Mesenchymal stem cell (in vitro differentiated cells and primary cell): ENCODE results near the gene CORO1C.

Experiments used
- DNase-seq: peaks from one replicate; pipeline ENCODE4 v3.0.0-alpha.2; 2013
- H2AFZ ChIP-seq: one replicate; pipeline ENCODE4 v1.6.1; 2013; ENCODE audit warnings: low read depth, mild to moderate bottlenecking, control low read depth, inconsistent platforms, low read length, moderate library complexity
- H2AK5ac ChIP-seq: 2 replicates; pipeline ENCODE4 v1.6.1; 2013; ENCODE audit warnings: low read length, moderate library complexity, mild to moderate bottlenecking, inconsistent platforms; ENCODE audit not compliant: severe bottlenecking
- H2BK120ac ChIP-seq: one replicate; pipeline ENCODE4 v1.6.1; 2013; ENCODE audit warnings: low read depth, mild to moderate bottlenecking, inconsistent platforms, low read length, moderate library complexity
- H2BK12ac ChIP-seq, 2 experiments: one replicate each; pipeline ENCODE4 v1.6.1; 2013; ENCODE audit warnings: inconsistent platforms in 2 of 2, low read length in 2 of 2, mild to moderate bottlenecking in 2 of 2, moderate library complexity in 2 of 2, control low read depth in 1 of 2
- H2BK15ac ChIP-seq: one replicate; pipeline ENCODE4 v1.6.1; 2013; ENCODE audit warnings: mild to moderate bottlenecking, low read depth, inconsistent platforms; ENCODE audit not compliant: poor library complexity, severe bottlenecking
- H2BK5ac ChIP-seq: 2 replicates; pipeline ENCODE4 v1.6.1; 2013; ENCODE audit warnings: low read depth, mild to moderate bottlenecking, low read length, control low read depth, inconsistent platforms; ENCODE audit not compliant: poor library complexity, severe bottlenecking
- H3K14ac ChIP-seq, 2 experiments: one replicate each; pipeline ENCODE4 v1.6.1; 2013; ENCODE audit warnings: inconsistent platforms in 2 of 2, low read length in 2 of 2, control low read depth in 1 of 2, mild to moderate bottlenecking in 1 of 2, moderate library complexity in 1 of 2
- H3K18ac ChIP-seq, 2 experiments: one replicate each; pipeline ENCODE4 v1.6.1; 2013; ENCODE audit warnings: inconsistent platforms in 2 of 2, low read length in 2 of 2, control low read depth in 1 of 2, low read depth in 1 of 2, mild to moderate bottlenecking in 1 of 2
- H3K23ac ChIP-seq, 2 experiments: one replicate each; pipeline ENCODE4 v1.6.1; 2013; ENCODE audit warnings: inconsistent platforms in 2 of 2, low read length in 2 of 2, mild to moderate bottlenecking in 2 of 2, moderate library complexity in 2 of 2, control low read depth in 1 of 2
- H3K27ac ChIP-seq: 2 replicates; pipeline ENCODE4 v1.5.1; 2013; ENCODE audit warnings: mild to moderate bottlenecking, moderate library complexity, low read length, control low read depth, inconsistent platforms; ENCODE audit not compliant: poor library complexity, severe bottlenecking
- H3K27me3 ChIP-seq, 2 experiments: 2 replicates each; pipeline versions ENCODE4 v1.6.1 to v1.7.0; 2013; ENCODE audit warnings: low read length in 2 of 2, mild to moderate bottlenecking in 2 of 2, moderate library complexity in 2 of 2, control low read depth in 1 of 2, inconsistent platforms in 1 of 2; ENCODE audit not compliant: control insufficient read depth in 1 of 2, insufficient read depth in 1 of 2
- H3K36me3 ChIP-seq, 2 experiments: 2 replicates each; pipeline versions ENCODE4 v1.6.1 to v1.7.0; 2013; ENCODE audit warnings: low read length in 2 of 2, control low read depth in 1 of 2, inconsistent platforms in 1 of 2, low read depth in 1 of 2, mild to moderate bottlenecking in 1 of 2; ENCODE audit not compliant: insufficient read depth in 2 of 2, control insufficient read depth in 1 of 2
- H3K4ac ChIP-seq, 2 experiments: one replicate each; pipeline ENCODE4 v1.6.1; 2013; ENCODE audit warnings: inconsistent platforms in 2 of 2, low read length in 2 of 2, mild to moderate bottlenecking in 2 of 2, moderate library complexity in 2 of 2, control low read depth in 1 of 2, low read depth in 1 of 2
- H3K4me1 ChIP-seq: 2 replicates; pipeline ENCODE4 v1.6.1; 2013; ENCODE audit warnings: low read depth, low read length, control low read depth; ENCODE audit not compliant: control insufficient read depth, insufficient read depth
- H3K4me2 ChIP-seq: 2 replicates; pipeline ENCODE4 v1.6.1; 2013; ENCODE audit warnings: low read length, mild to moderate bottlenecking, inconsistent platforms; ENCODE audit not compliant: poor library complexity, severe bottlenecking
- H3K4me3 ChIP-seq, 2 experiments: 2 replicates each; pipeline versions ENCODE4 v1.5.1 to v1.7.0; 2013; ENCODE audit warnings: low read length in 2 of 2, mild to moderate bottlenecking in 2 of 2, control low read depth in 1 of 2, low read depth in 1 of 2; ENCODE audit not compliant: insufficient read depth in 1 of 2
- H3K79me1 ChIP-seq: replicated peaks from 2 replicates; pipeline ENCODE4 v1.6.1; 2013; ENCODE audit warnings: mild to moderate bottlenecking, control low read depth, low read length, inconsistent platforms; ENCODE audit not compliant: poor library complexity, severe bottlenecking
- H3K9ac ChIP-seq: 2 replicates; pipeline ENCODE4 v1.7.0; 2013; ENCODE audit warnings: mild to moderate bottlenecking, low read length, moderate library complexity
- H3K9me3 ChIP-seq: 2 replicates; pipeline ENCODE4 v1.7.0; 2013; ENCODE audit warnings: mild to moderate bottlenecking, low read length; ENCODE audit not compliant: control insufficient read depth
- H4K8ac ChIP-seq: one replicate; pipeline ENCODE4 v1.6.1; 2013; ENCODE audit warnings: inconsistent platforms, mild to moderate bottlenecking, low read length, moderate library complexity
- H4K91ac ChIP-seq: one replicate; pipeline ENCODE4 v1.6.1; 2013; ENCODE audit warnings: mild to moderate bottlenecking, low read length, inconsistent platforms
- WGBS: methylation state at CpG from one replicate; pipeline ENCODE4 v1.1.7; 2013; ENCODE audit warnings: mixed read lengths; 5-methylcytosine and 5-hydroxymethylcytosine counted together

CORO1C gene

GRCh38 chr12:108770963-108771362, 39.6 kb upstream of the CORO1C start:
- H3K4me2 ChIP-seq: no peak overlapping the region
- no peaks in the 10 kb centered on the region for H3K79me1 ChIP-seq
- no peak overlapping the region for H2BK5ac ChIP-seq
- no peak overlapping the region for H2BK15ac ChIP-seq
- H2AK5ac ChIP-seq: no peak overlapping the region
- H3K4me1 ChIP-seq: peaks cover 19% of the 10 kb centered on the region
- H3K14ac ChIP-seq: no peak overlapping the region
- no peak overlapping the region for H2AFZ ChIP-seq
- H4K8ac ChIP-seq: no peak overlapping the region
- no peak overlapping the region for H2BK120ac ChIP-seq
- H3K4me3 ChIP-seq: no peak overlapping the region
- no peak for DNase-seq
- no peak overlapping the region for H3K18ac ChIP-seq
- H3K4ac ChIP-seq: no peak overlapping the region
- H3K27me3 ChIP-seq: peaks cover 0 to 30% of the 10 kb centered on the region in 2 experiments
- H2BK12ac ChIP-seq: no peak overlapping the region
- no peak overlapping the region for H3K9ac ChIP-seq
- no peaks in the 10 kb centered on the region for H3K9me3 ChIP-seq
- H3K36me3 ChIP-seq: no peaks in the 10 kb centered on the region
- H4K91ac ChIP-seq: no peak overlapping the region
- WGBS: no CpG with 5 or more reads among the region's 1 CpG
- H3K27ac ChIP-seq: no peak overlapping the region
- no peak overlapping the region for H3K23ac ChIP-seq

GRCh38 chr12:108770269-108770829, 39.0 kb upstream of the CORO1C start:
- Histone ChIP-seq H2BK15ac (no peak overlapping the region), H3K4me2 (no peak overlapping the region), H3K36me3 (no peaks in the 10 kb centered on the region), H3K18ac (no peak overlapping the region), H3K23ac (no peak overlapping the region), H3K14ac (no peak overlapping the region), H2AFZ (no peak overlapping the region), H3K4me1 (peaks cover 17% of the 10 kb centered on the region), H2BK120ac (no peak overlapping the region), H3K4ac (no peak overlapping the region), H2AK5ac (no peak overlapping the region), H2BK5ac (no peak overlapping the region), H4K8ac (no peak overlapping the region), H3K79me1 (no peaks in the 10 kb centered on the region), H3K27ac (no peak overlapping the region), H3K9me3 (no peaks in the 10 kb centered on the region), H4K91ac (no peak overlapping the region), H3K27me3 (peaks cover 0 to 30% of the 10 kb centered on the region in 2 experiments), H3K4me3 (no peak overlapping the region), H2BK12ac (no peak overlapping the region), H3K9ac (no peak overlapping the region)
- 82% methylated on average over 8 of the region's 11 CpGs for WGBS
- DNase-seq: no peak

GRCh38 chr12:108768591-108769500, 37.5 kb upstream of the CORO1C start:
- H4K91ac ChIP-seq: no peak overlapping the region
- peaks cover 0 to 30% of the 10 kb centered on the region in 2 experiments for H3K27me3 ChIP-seq
- no peak for DNase-seq
- H3K4me1 ChIP-seq: peaks cover 15% of the 10 kb centered on the region
- no peak overlapping the region for H3K9ac ChIP-seq
- no peaks in the 10 kb centered on the region for H3K79me1 ChIP-seq
- peak overlapping the region in 1 of 2 experiments; percentile 5 for H3K14ac ChIP-seq
- H3K4ac ChIP-seq: no peak overlapping the region
- H3K27ac ChIP-seq: no peak overlapping the region
- no peak overlapping the region for H2BK15ac ChIP-seq
- H2AFZ ChIP-seq: peak overlapping the region; percentile 21
- H3K18ac ChIP-seq: no peak overlapping the region
- WGBS: 10% methylated on average over 29 of the region's 40 CpGs
- no peak overlapping the region for H2AK5ac ChIP-seq
- H3K9me3 ChIP-seq: no peaks in the 10 kb centered on the region
- H4K8ac ChIP-seq: peak overlapping the region; percentile 35
- H3K4me3 ChIP-seq: peak overlapping the region in 1 of 2 experiments; percentile 52
- no peaks in the 10 kb centered on the region for H3K36me3 ChIP-seq
- peak overlapping the region; percentile 69 for H3K4me2 ChIP-seq
- peak overlapping the region in 1 of 2 experiments; percentile 55 for H2BK12ac ChIP-seq
- H2BK5ac ChIP-seq: no peak overlapping the region
- H3K23ac ChIP-seq: no peak overlapping the region
- no peak overlapping the region for H2BK120ac ChIP-seq

GRCh38 chr12:108766294-108766693, 35.0 kb upstream of the CORO1C start:
- Histone ChIP-seq H3K4me2 (no peak overlapping the region), H4K8ac (no peak overlapping the region), H3K4ac (no peak overlapping the region), H3K9me3 (no peaks in the 10 kb centered on the region), H3K14ac (no peak overlapping the region), H3K4me1 (peaks cover 7% of the 10 kb centered on the region), H2AK5ac (no peak overlapping the region), H2BK12ac (no peak overlapping the region), H3K4me3 (no peak overlapping the region), H2BK15ac (no peak overlapping the region), H4K91ac (no peak overlapping the region), H3K79me1 (no peaks in the 10 kb centered on the region), H2AFZ (no peak overlapping the region), H2BK5ac (no peak overlapping the region), H2BK120ac (no peak overlapping the region), H3K18ac (no peak overlapping the region), H3K9ac (no peak overlapping the region), H3K23ac (no peak overlapping the region), H3K27ac (no peak overlapping the region), H3K27me3 (peaks cover 0 to 30% of the 10 kb centered on the region in 2 experiments), H3K36me3 (no peaks in the 10 kb centered on the region)
- WGBS: 93% methylated on average over 5 of the region's 6 CpGs
- no peak for DNase-seq
